H1 (cell line): ENCODE results near the gene CDK5RAP3. TPM values are rescaled to one million over a fixed set of nuclear protein-coding genes. Genes with fewer than 3 reads are reported as not detected.

ENCODE experiments used
- CTCF ChIA-PET: fragments of 300-600 bp; sonication (Branson Sonifier 250); formaldehyde crosslinking; loops from one replicate; lab custom pipeline; 2021; ENCODE audit not compliant: partially characterized antibody; lab: Charles Lee
- POLR2A ChIA-PET: fragments of 300-600 bp; sonication (Branson Sonifier 250); formaldehyde crosslinking; loops from one replicate; lab custom pipeline; 2021; ENCODE audit warnings: inconsistent platforms; ENCODE audit not compliant: partially characterized antibody; lab: Charles Lee
- DNase-seq, 2 experiments: peaks; one replicate each; pipeline versions ENCODE4 v3.0.0 to v3.0.0-alpha.2; 2010 to 2022; ENCODE audit warnings: low spot score in 2 of 2, low read depth in 1 of 2, mixed read lengths in 1 of 2
- FAIRE-seq: peaks from 2 replicates; lab custom pipeline; 2011; peaks lifted over from hg19 to GRCh38; lab: Jason Lieb, UNC
- H2AFZ ChIP-seq: 2 replicates; pipeline ENCODE4 v1.8.1; 2012; ENCODE audit warnings: low read length, inconsistent platforms
- H2AK5ac ChIP-seq: 2 replicates; pipeline ENCODE4 v1.6.1; 2013; ENCODE audit warnings: low read depth, low read length
- H2BK120ac ChIP-seq: replicated peaks from 2 replicates; pipeline ENCODE3; 2013; ENCODE audit warnings: low read depth, low read length, inconsistent platforms
- H2BK12ac ChIP-seq: 2 replicates; pipeline ENCODE4 v1.6.1; 2013; ENCODE audit warnings: low read depth, low read length
- H2BK15ac ChIP-seq: 2 replicates; pipeline ENCODE4 v1.6.1; 2013; ENCODE audit warnings: low read length
- H2BK20ac ChIP-seq: 2 replicates; pipeline ENCODE4 v1.6.1; 2013; ENCODE audit warnings: low read length
- H2BK5ac ChIP-seq: 2 replicates; pipeline ENCODE4 v1.6.1; 2013; ENCODE audit warnings: low read depth, low read length
- H3K14ac ChIP-seq: 2 replicates; pipeline ENCODE4 v1.6.1; 2013; ENCODE audit warnings: inconsistent platforms; ENCODE audit not compliant: insufficient read length
- H3K18ac ChIP-seq: 2 replicates; pipeline ENCODE4 v1.6.1; 2013; ENCODE audit warnings: low read length; ENCODE audit errors: extremely low read depth
- H3K23ac ChIP-seq: 2 replicates; pipeline ENCODE4 v1.6.1; 2013; ENCODE audit warnings: inconsistent platforms; ENCODE audit not compliant: insufficient read length
- H3K23me2 ChIP-seq: 2 replicates; pipeline ENCODE4 v1.6.1; 2013; ENCODE audit warnings: low read depth, low read length
- H3K27ac ChIP-seq: 2 replicates; pipeline ENCODE4 v1.6.1; 2011; ENCODE audit warnings: low read depth, low read length, inconsistent platforms
- H3K27me3 ChIP-seq, 4 experiments: replicated peaks in 1 of 4; 1 replicate in 1 of 4; 2 replicates in 3 of 4; pipeline versions ENCODE4 v1.6.1 to v1.8.1; 2011 to 2013; ENCODE audit warnings: low read length in 3 of 4, mild to moderate bottlenecking in 3 of 4, inconsistent platforms in 2 of 4, mixed read lengths in 2 of 4, moderate library complexity in 1 of 4; ENCODE audit not compliant: control insufficient read depth in 3 of 4, insufficient read depth in 3 of 4; ENCODE audit errors: extremely low read depth in 1 of 4
- H3K36me3 ChIP-seq, 4 experiments: 2 replicates each; pipeline versions ENCODE4 v1.6.1 to v1.8.1; 2011 to 2013; ENCODE audit warnings: mild to moderate bottlenecking in 4 of 4, low read length in 3 of 4, moderate library complexity in 2 of 4, control low read depth in 1 of 4, inconsistent platforms in 1 of 4; ENCODE audit not compliant: insufficient read depth in 4 of 4, control insufficient read depth in 2 of 4
- H3K4ac ChIP-seq: replicated peaks from 2 replicates; pipeline ENCODE3; 2013; ENCODE audit warnings: low read length, low read depth, mixed read lengths, inconsistent platforms; ENCODE audit not compliant: insufficient read length
- H3K4me1 ChIP-seq, 4 experiments: replicated peaks in 1 of 4; 1 replicate in 1 of 4; 2 replicates in 3 of 4; pipeline versions ENCODE4 v1.6.1 to v1.8.1; 2011 to 2013; ENCODE audit warnings: low read length in 3 of 4, inconsistent platforms in 2 of 4, mixed read lengths in 1 of 4; ENCODE audit not compliant: insufficient read depth in 4 of 4, control insufficient read depth in 3 of 4
- H3K4me2 ChIP-seq, 2 experiments: 2 replicates each; pipeline versions ENCODE4 v1.6.1 to v1.8.1; 2011 to 2013; ENCODE audit warnings: low read depth in 2 of 2, low read length in 2 of 2, control low read depth in 1 of 2, inconsistent platforms in 1 of 2, mild to moderate bottlenecking in 1 of 2; ENCODE audit not compliant: insufficient read depth in 1 of 2
- H3K4me3 ChIP-seq, 4 experiments: fragments of 200-600, 300-600 bp in 1 of 4; sonication (generic), shearing (Covaris generic), sonication (Bioruptor Twin) in 1 of 4; 2 replicates each; pipeline versions ENCODE4 v1.5.1 to v1.8.1; 2011 to 2016; ENCODE audit warnings: low read length in 4 of 4, low read depth in 3 of 4, control low read depth in 2 of 4, inconsistent platforms in 2 of 4, mild to moderate bottlenecking in 2 of 4, mixed read lengths in 1 of 4, moderate library complexity in 1 of 4; ENCODE audit not compliant: insufficient read depth in 2 of 4; ENCODE audit errors: extremely low read depth in 1 of 4
- H3K56ac ChIP-seq: replicated peaks from 2 replicates; pipeline ENCODE3; 2013; ENCODE audit warnings: low read depth, mild to moderate bottlenecking, mixed read lengths, low read length, inconsistent platforms; ENCODE audit not compliant: insufficient read length
- H3K79me1 ChIP-seq: 2 replicates; pipeline ENCODE4 v1.6.1; 2013; ENCODE audit warnings: low read depth, low read length, control low read depth
- H3K79me2 ChIP-seq, 2 experiments: 2 replicates each; pipeline versions ENCODE4 v1.6.1 to v1.8.1; 2012 to 2013; ENCODE audit warnings: low read length in 2 of 2, mild to moderate bottlenecking in 2 of 2, inconsistent platforms in 1 of 2; ENCODE audit not compliant: insufficient read depth in 2 of 2, control insufficient read depth in 1 of 2
- H3K9ac ChIP-seq, 4 experiments: replicated peaks in 1 of 4; 1 replicate in 1 of 4; 2 replicates in 3 of 4; pipeline versions ENCODE4 v1.6.1 to v1.8.1; 2011 to 2013; ENCODE audit warnings: low read depth in 3 of 4, low read length in 3 of 4, control low read depth in 2 of 4, mild to moderate bottlenecking in 2 of 4, moderate library complexity in 2 of 4, inconsistent platforms in 1 of 4; ENCODE audit errors: extremely low read depth in 1 of 4
- H3K9me3 ChIP-seq, 2 experiments: 2 replicates each; pipeline versions ENCODE4 v1.6.1 to v1.8.1; 2012 to 2013; ENCODE audit warnings: mild to moderate bottlenecking in 2 of 2, moderate library complexity in 2 of 2, control low read depth in 1 of 2, inconsistent platforms in 1 of 2, low read depth in 1 of 2, low read length in 1 of 2, mixed read lengths in 1 of 2; ENCODE audit not compliant: insufficient read depth in 2 of 2
- H4K20me1 ChIP-seq, 2 experiments: replicated peaks in 1 of 2; 2 replicates each; pipeline versions ENCODE3 to v1.8.1; 2011 to 2013; ENCODE audit warnings: inconsistent platforms in 2 of 2, low read length in 2 of 2, mild to moderate bottlenecking in 1 of 2; ENCODE audit not compliant: insufficient read depth in 2 of 2, control insufficient read depth in 1 of 2
- H4K5ac ChIP-seq: 2 replicates; pipeline ENCODE4 v1.6.1; 2013; ENCODE audit warnings: low read length, low read depth, mixed read lengths, inconsistent platforms; ENCODE audit not compliant: insufficient read length
- H4K8ac ChIP-seq: 2 replicates; pipeline ENCODE4 v1.8.0; 2013; ENCODE audit warnings: mild to moderate bottlenecking, moderate library complexity, low read length, inconsistent platforms; ENCODE audit not compliant: insufficient read depth; ENCODE audit errors: extremely low read depth
- H4K91ac ChIP-seq: replicated peaks from 2 replicates; pipeline ENCODE3; 2013; ENCODE audit warnings: low read length, mixed read lengths, inconsistent platforms; ENCODE audit not compliant: insufficient read length
- BRCA1 ChIP-seq: IDR thresholded peaks from 2 replicates; pipeline ENCODE4 v1.6.1; 2012; ENCODE audit warnings: low read depth, low read length, improper control_type of control experiment
- FOSL1 ChIP-seq: IDR thresholded peaks from 2 replicates; pipeline ENCODE4 v1.6.1; 2011; ENCODE audit warnings: mild to moderate bottlenecking, low read depth, low read length, moderate library complexity; ENCODE audit not compliant: insufficient read depth
- KDM1A ChIP-seq: fragments of 200-600, 300-600 bp; sonication (generic); IDR thresholded peaks from 2 replicates; pipeline ENCODE4 v1.7.1; 2016; ENCODE audit warnings: mild to moderate bottlenecking, low read length, borderline replicate concordance
- KDM4A ChIP-seq: IDR thresholded peaks from one replicate; pipeline ENCODE4 v1.7.1; 2012; ENCODE audit warnings: low read depth, mild to moderate bottlenecking, moderate library complexity, low read length, inconsistent platforms; ENCODE audit not compliant: severe bottlenecking
- NRF1 ChIP-seq: IDR thresholded peaks from 2 replicates; pipeline ENCODE4 v1.6.1; 2011; ENCODE audit warnings: mild to moderate bottlenecking, low read depth, low read length, improper control_type of control experiment
- POLR2AphosphoS5 ChIP-seq: IDR thresholded peaks from 2 replicates; pipeline ENCODE4 v1.6.1; 2011; ENCODE audit warnings: low read depth, low read length
- RXRA ChIP-seq: IDR thresholded peaks from 2 replicates; pipeline ENCODE4 v1.6.1; 2011; ENCODE audit warnings: low read depth, mild to moderate bottlenecking, low read length, moderate library complexity; ENCODE audit not compliant: insufficient read depth
- SAP30 ChIP-seq: fragments of 300-600 bp; sonication (generic); IDR thresholded peaks from 2 replicates; pipeline ENCODE4 v1.7.1; 2012; ENCODE audit warnings: low read length, moderate library complexity, mild to moderate bottlenecking, inconsistent platforms; ENCODE audit not compliant: insufficient read depth, insufficient replicate concordance
- SP4 ChIP-seq: IDR thresholded peaks from 2 replicates; pipeline ENCODE4 v1.6.1; 2012; ENCODE audit warnings: low read length, inconsistent platforms
- SRF ChIP-seq: IDR thresholded peaks from 2 replicates; pipeline ENCODE4 v1.6.1; 2011; ENCODE audit warnings: mild to moderate bottlenecking, low read depth, low read length, moderate library complexity
- SUZ12 ChIP-seq: fragments of 200-600 bp; sonication (generic); IDR thresholded peaks from 2 replicates; pipeline ENCODE4 v1.6.1; 2012; ENCODE audit warnings: mild to moderate bottlenecking, inconsistent platforms, low read length, moderate library complexity, mixed read lengths
- TEAD4 ChIP-seq: IDR thresholded peaks from 2 replicates; pipeline ENCODE4 v1.6.1; 2012; ENCODE audit warnings: low read depth, low read length, inconsistent platforms, mixed read lengths
- ZNF274 ChIP-seq: IDR thresholded peaks from 2 replicates; pipeline ENCODE4 v1.7.0; 2012; ENCODE audit warnings: low read length, borderline replicate concordance; ENCODE audit errors: extremely low read depth
- WGBS, 2 experiments: shearing (Covaris generic) in 1 of 2; methylation state at CpG; one replicate each; pipeline versions ENCODE4 v1.1.6 to v1.1.7; 2013 to 2015; ENCODE audit warnings: low lambda C conversion rate in 2 of 2, mixed read lengths in 2 of 2, inconsistent platforms in 1 of 2, low coverage in 1 of 2, missing lambda C conversion rate in 1 of 2; ENCODE audit not compliant: insufficient replicate concordance in 2 of 2, insufficient coverage in 1 of 2, insufficient read length in 1 of 2; ENCODE audit errors: extremely low coverage in 1 of 2, missing lambda C conversion rate in 1 of 2; 5-methylcytosine and 5-hydroxymethylcytosine counted together
- polyA plus RNA-seq, 7 experiments: library from polyadenylated mRNA; depleted of rRNA in 3 of 7; stranded (reverse) in 5 of 7; unstranded in 2 of 7; fragments of >200 nt in 5 of 7; fragments of 200-250 nt in 2 of 7; gene quantifications; 1 replicate in 5 of 7; 2 replicates in 1 of 7; 4 replicates in 1 of 7; pipeline versions ENCODE4 v1.2.1 to v1.2.3, GENCODE V29; 2011 to 2013; ENCODE audit warnings: missing spikeins in 2 of 7, mixed read lengths in 2 of 7
- total RNA-seq: library from RNA; stranded (reverse); fragmentation: NEBNext Ultra II Directional; extraction: Animal tissue kit (Norgen Biotek cat#: 25700); gene quantifications from 2 replicates; pipeline ENCODE4 v1.2.1, GENCODE V29; 2021

CDK5RAP3 gene
- total and polyA plus RNA-seq, 2 of the 8 experiments (the other 6 are each of a cell fraction or from before 2014, with no cell fraction given) = 88.2 to 93.2 TPM

DNA sequence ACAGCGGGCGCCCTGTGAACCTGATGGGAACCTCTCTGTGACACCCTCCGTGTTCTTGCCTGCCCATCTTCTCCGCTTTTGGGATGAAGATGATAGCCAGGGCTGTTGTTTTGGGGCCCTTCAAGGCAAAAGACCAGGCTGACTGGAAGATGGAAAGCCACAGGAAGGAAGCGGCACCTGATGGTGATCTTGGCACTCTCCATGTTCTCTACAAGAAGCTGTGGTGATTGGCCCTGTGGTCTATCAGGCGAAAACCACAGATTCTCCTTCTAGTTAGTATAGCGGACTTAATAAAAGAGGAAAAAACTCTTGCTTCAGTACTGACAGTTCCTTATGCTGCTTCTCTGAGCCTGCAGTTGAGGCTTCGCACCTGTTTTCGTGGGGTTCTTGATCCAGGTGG, 10.5 kb downstream of the CDK5RAP3 start:
- Histone ChIP-seq H3K14ac (no peak overlapping the region), H2BK20ac (no peak overlapping the region), H2BK5ac (no peak overlapping the region), H2BK15ac (no peak overlapping the region), H3K56ac (no peak overlapping the region), H4K5ac (no peak overlapping the region), H2AK5ac (no peak overlapping the region), H3K79me1 (peaks cover 3% of the 10 kb centered on the region; the same call in 1 of the 2 replicates), H3K4me3 (no peak overlapping the region), H3K18ac (no peak overlapping the region), H2AFZ (no peak overlapping the region), H4K8ac (no peak overlapping the region), H3K4me2 (no peak overlapping the region), H3K4me1 (peaks cover 0 to under 1% (median 0%) of the 10 kb centered on the region in 4 experiments; a peak in 2 of 7 replicates), H3K27me3 (no peaks in the 10 kb centered on the region)
- ChIA-PET CTCF (interaction anchor here (0.6 to 40.5 kb wide), 10 partner anchors 8 to 138 kb away, joined by 3 to 1010 read pairs (median 7); partner anchors contain the start of genes CDK5RAP3, PNPO and PRR15L), POLR2A (interaction anchor here (0.7 to 3.6 kb wide), 4 partner anchors 11 to 77 kb away, joined by 3 to 17 read pairs (median 6); partner anchors contain the start of gene CDK5RAP3)
- no peak for DNase-seq
- TF ChIP-seq POLR2AphosphoS5 (no peak), SRF (no peak), SUZ12 (no peak), SAP30 (no peak), SP4 (no peak), FOSL1 (no peak), NRF1 (no peak), ZNF274 (no peak), RXRA (no peak), KDM4A (no peak), BRCA1 (no peak), KDM1A (no peak), TEAD4 (no peak)
- TF ChIP-seq, all 59 proteins: peak for 0
- Histone ChIP-seq H3K23ac (no peak overlapping the region), H2BK120ac (no peak overlapping the region), H4K20me1 (no peaks in the 10 kb centered on the region), H3K9me3 (no peaks in the 10 kb centered on the region), H3K27ac (no peak overlapping the region), H3K36me3 (peaks cover 19 to 67% (median 45%) of the 10 kb centered on the region in 4 experiments; a peak in 7 of 8 replicates), H3K23me2 (no peaks in the 10 kb centered on the region), H4K91ac (no peak overlapping the region), H3K79me2 (no peaks in the 10 kb centered on the region), H3K4ac (no peak overlapping the region), H3K9ac (no peak overlapping the region), H2BK12ac (no peak overlapping the region)
- WGBS, 2 experiments = 95% methylated on average over 9 of the region's 9 CpGs; no CpG with 5 or more reads in 1 of the 2 experiments
- no peak for FAIRE-seq
